ENCODE data around the gene APAF1.
"Not testable (repeated sequence)": the region's sequence is repeated elsewhere in the genome, so short reads cannot be mapped to it uniquely, and the experiment has no call there.

Gene APAF1

DNA sequence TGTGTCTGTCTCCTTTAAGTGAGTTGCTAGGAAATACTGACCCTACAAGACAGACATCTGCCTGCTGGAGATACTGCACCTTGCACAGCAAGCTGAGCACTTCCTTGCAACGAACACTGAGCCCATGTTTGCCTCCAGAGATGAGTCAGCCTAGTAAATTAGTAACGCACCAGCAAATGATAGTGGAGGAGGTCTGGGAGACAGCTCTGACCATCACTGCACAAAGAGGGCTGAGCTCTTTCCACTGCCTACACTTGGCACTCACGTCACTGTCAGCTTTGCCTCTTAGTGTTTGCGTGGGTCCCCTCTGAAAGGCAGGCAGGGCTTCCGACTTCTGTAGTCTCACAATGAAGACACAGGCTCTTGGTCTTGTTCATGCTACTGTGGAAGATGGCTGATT is 109.0 kb downstream of the APAF1 start:
- no peak for DNase-seq (ENCODE audit: low read depth in 2 of 3, low spot score in 1 of 3)

DNA sequence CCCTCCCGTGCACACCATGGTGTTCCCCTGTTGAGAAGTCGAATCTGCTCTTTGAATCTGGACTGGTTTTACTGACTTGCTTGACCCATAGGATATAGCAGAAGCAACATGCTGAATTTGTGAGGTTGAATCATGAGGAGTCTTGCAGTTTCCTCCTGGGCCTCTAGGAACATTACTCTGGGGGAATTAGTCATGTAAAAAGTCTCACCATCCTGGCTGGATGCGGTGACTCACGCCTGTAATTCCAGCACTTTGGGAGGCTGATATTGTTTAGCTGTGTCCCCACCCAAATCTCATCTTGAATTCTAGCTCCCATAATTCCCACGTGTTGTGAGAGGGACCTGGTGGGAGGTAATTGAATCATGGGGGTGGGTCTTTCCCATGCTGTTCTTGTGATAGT is 110.8 kb downstream of the APAF1 start:
- DNase-seq (ENCODE audit: low read depth in 2 of 3, low spot score in 1 of 3) = not testable (repeated sequence)

DNA sequence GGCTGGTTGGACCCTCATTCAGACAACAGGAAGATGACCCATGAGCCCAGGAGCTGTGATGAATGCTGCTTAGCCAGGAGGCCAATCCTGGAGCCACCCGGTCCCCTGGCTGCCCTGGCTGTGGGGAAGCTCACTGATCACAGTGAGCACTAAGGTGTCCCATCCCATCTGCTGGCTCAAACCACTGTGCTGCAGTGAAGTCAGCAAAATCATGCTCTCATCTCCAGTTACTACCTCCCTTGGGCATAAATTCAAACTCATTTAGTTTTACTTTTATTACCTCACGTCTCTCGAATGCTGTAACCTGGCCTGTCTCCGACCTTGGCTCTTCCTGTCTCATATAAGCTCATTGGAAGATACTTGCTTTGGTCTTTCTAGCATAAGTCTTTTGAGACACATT is 112.4 kb downstream of the APAF1 start:
- no peak for DNase-seq (ENCODE audit: low read depth in 2 of 3, low spot score in 1 of 3)

DNA sequence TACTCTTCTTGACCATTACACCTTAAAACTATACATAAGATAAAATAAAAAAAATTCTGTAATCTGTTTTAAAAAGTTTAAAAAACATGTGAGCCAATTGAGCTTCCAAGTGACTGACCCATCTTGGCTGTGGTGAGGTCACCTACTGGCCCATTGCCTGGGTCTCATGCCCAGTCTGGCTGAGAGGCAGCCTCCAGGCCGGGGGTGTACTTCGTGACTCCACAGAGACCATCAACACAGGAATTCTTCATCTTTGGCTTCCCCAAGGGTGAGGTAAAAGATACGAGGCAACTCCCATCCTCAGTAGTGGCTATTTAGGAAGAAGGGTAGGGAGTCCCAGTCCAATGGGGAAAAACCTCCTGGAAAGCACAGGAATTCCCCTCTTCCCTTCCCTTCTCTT is 113.2 kb downstream of the APAF1 start:
- DNase-seq (ENCODE audit: low read depth in 2 of 3, low spot score in 1 of 3) = no peak

DNA sequence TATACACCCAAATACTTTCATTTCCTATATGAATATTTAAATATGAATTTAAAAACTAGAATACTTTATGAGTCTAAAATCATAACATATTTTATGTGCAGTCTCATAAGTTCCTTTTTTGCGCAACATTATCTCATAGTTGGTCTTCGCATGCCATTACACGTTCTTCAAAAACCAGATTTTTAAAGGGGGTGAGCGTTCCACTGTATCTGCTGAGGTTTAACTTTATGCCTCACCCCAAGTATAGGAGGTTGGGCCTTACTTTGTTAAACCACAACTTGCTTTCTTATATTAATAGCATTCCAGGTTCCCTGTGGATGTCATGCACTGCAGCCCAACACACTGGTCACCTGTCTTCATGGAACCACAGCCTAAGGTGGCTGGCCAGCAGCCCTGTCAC is 118.6 kb downstream of the APAF1 start:
- no peak for DNase-seq (ENCODE audit: low read depth in 2 of 3, low spot score in 1 of 3)

DNA sequence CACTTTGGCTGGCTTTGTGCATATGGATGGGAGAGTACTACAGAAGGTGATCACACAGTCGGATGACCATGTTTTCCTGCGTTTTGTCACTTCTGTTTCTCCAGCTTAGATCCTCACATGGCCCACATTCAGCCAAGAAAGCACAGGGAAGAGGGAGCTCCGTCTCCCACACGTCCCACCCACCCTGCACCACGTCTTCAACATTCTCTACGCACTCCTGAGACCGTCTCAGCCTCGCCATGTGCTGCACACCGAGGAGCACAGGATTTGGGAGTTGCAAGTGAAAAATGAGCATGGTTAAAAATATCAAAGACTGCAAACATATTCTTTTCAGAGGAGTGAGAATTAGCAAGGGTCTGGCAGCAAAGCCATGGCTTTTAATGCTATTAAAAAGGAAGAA is 122.2 kb downstream of the APAF1 start:
- DNase-seq (ENCODE audit: low read depth in 2 of 3, low spot score in 1 of 3) = no peak

DNA sequence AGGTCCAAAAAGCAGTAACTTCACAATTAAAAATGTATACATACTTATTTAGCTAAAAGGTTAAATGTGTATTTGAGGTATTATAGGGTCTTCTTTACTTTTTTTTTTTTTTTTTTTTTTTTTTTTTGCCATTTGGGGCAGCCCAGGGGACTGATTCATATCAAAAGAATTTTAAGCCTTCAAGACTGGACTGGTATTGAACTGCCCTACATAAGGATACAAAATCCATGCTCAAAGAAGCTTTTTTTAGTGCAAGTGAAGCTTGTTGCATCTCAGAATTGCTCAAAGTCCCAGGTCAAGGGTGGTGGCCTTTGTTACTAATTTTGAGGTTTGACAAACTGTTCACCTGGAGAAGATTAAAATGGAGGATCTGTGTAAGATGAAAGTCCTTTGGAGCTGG is 124.0 kb downstream of the APAF1 start:
- no peak for DNase-seq (ENCODE audit: low read depth in 2 of 3, low spot score in 1 of 3)

DNA sequence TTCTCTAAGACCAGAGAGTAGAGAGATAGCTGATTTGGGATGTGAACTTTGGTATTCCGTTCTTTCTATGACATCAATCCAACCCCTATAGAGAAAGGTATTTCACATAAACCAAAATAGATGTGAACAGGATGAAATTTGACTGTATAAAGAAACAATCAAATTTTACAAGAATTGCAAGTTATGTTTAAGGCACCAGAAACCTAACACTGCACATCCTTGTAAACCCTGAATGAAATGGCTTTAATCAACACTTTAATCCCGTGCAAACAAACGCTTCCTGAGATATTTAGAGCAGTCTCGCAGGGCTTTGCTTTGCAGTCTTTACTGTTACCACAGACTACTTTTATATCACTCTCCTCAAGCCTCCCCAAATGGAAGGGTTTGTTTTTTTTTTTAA is 125.1 kb downstream of the APAF1 start:
- no peak for DNase-seq (ENCODE audit: low read depth in 2 of 3, low spot score in 1 of 3)

DNA sequence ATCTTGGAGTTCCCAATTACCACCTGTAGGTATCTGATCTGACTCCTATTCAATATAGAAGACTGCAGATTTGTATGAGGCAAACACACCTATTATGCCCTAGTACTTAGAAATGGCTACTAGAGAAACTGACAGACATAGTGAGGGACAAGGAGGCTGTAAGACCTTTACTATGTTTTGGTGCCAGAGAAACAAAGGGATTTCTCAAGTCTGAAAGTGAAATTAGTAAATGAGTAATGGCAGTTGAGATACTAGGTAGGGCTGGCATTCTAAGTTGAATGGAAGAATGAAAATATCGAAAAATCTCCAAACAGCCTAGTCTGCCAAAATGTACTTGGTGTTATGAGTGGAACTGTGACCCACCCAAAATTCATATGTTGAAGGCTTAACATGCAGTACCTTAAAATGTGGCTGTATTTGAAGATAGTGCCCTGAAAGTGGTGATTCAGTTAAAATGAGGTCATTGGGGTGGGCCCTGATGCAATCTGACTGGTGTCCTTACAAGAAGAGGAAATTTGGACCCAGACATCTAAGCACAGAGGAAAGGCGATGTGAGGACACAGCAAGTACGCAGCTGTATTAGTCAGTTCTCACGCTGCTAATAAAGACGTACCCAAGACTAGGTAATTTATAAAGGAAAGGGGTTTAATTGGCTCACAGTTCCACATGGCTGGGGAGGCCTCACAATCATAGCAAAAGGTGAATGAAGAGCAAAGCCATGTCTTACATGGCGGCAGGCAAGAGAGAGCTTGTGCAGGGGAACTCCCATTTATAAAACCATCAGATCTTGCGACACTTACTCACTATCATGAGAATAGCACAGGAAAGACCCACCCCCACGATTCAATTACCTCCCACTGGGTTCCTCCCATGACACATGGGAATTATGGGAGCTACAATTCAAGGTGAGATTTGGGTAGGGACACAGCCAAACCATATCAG is 127.0 kb downstream of the APAF1 start:
- no peak for DNase-seq (ENCODE audit: low read depth in 2 of 3, low spot score in 1 of 3)

DNA sequence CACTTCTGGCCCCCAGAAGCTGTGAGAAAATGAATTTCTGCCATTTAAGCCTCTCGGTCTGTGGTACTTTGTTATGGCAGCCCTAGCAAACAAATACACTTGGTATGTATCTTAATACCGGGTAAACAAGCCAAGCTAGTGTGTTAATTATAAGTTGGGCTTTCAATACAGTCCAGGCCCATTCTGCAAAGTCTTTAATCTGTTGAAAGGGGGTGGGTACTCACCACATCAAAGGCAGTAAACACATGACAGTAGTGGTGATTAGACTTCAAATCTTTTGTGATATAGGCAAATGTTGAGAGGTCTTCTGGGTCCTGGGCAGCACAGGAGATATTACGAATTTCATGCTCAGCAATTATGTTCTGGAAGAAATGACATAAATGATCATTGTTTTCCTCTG is 127.7 kb downstream of the APAF1 start:
- DNase-seq (ENCODE audit: low read depth in 2 of 3, low spot score in 1 of 3) = no peak

DNA sequence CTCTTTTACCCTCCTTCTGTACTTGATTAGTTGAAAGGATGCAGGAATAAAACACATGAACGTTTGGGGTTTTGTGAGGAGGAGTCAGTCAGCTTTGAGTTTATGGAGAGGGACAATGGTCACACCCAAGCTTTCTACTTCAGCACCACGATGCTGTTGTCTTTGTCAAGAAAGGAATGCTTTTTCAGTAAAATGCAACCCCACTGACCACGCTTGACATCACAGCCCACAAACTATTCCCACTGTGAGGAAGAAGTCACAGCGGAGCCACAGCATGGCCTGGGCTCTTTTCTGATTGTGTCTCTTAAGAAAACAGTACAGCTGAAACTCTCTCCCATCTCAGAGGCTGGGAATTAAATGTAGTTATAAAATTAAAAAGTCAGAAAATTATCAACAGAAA is 135.2 kb downstream of the APAF1 start:
- no peak for DNase-seq (ENCODE audit: low read depth in 2 of 3, low spot score in 1 of 3)

DNA sequence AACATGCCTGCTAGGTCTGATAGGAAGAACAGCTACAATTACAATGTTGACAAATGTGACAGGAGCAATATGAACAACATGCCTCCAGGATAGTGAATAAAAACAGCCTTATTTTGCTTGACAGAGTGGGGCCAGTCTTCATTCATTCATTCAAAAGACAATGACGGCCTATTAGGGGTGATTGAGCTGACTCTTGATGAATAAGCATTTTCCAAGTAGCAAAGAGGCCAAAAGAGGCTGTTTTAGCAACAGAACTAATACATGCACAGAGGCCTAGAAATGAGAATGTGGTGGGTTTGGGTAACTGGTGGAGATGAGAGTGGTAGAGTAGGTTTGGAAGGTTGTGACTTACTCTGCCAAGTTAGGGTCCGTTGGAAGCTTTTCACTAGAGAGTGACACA is 138.3 kb downstream of the APAF1 start:
- DNase-seq (ENCODE audit: low read depth in 2 of 3, low spot score in 1 of 3) = no peak

All from stimulated activated CD4-positive, alpha-beta T cell treated with anti-CD3 and anti-CD28 coated beads, Interleukin-12 subunit alpha, Interleukin-12 subunit beta, amount 100 ng/mL, for 48 hours (primary cell).